Liver (tissue), 9 donors: ENCODE results near the gene COX8A. TPM values are rescaled to one million over a fixed set of nuclear protein-coding genes. Genes with fewer than 3 reads are reported as not detected.

Experiments
- DNase-seq: peaks from one replicate; pipeline ENCODE4 v3.0.0-alpha.2; 2017; ENCODE audit warnings: low spot score
- H3K27ac ChIP-seq, 2 donors: one replicate each; pipeline ENCODE4 v1.7.0; 2013; ENCODE audit warnings: inconsistent platforms in 2 of 2, low read length in 2 of 2, control low read depth in 1 of 2, low read depth in 1 of 2, mild to moderate bottlenecking in 1 of 2
- H3K27me3 ChIP-seq, 4 donors: one replicate each; pipeline versions ENCODE4 v1.6.1 to v1.7.0; 2013; ENCODE audit warnings: low read length in 3 of 4, inconsistent platforms in 1 of 4, mild to moderate bottlenecking in 1 of 4, moderate library complexity in 1 of 4; ENCODE audit not compliant: control insufficient read depth in 4 of 4, insufficient read depth in 4 of 4
- H3K36me3 ChIP-seq, 4 donors: one replicate each; pipeline versions ENCODE4 v1.6.1 to v1.7.0; 2013; ENCODE audit warnings: low read length in 3 of 4, mild to moderate bottlenecking in 3 of 4, low read depth in 1 of 4, moderate library complexity in 1 of 4; ENCODE audit not compliant: control insufficient read depth in 4 of 4, insufficient read depth in 3 of 4
- H3K4me1 ChIP-seq, 4 donors: one replicate each; pipeline versions ENCODE4 v1.6.1 to v1.7.0; 2013; ENCODE audit warnings: low read length in 3 of 4, mild to moderate bottlenecking in 3 of 4, moderate library complexity in 1 of 4; ENCODE audit not compliant: control insufficient read depth in 4 of 4, insufficient read depth in 4 of 4
- H3K4me3 ChIP-seq, 3 donors: one replicate each; pipeline versions ENCODE4 v1.6.1 to v1.7.0; 2013; ENCODE audit warnings: low read length in 3 of 3, control low read depth in 1 of 3, low read depth in 1 of 3, mild to moderate bottlenecking in 1 of 3
- H3K9ac ChIP-seq, 2 donors: one replicate each; pipeline ENCODE4 v1.7.0; 2013; ENCODE audit warnings: low read length in 2 of 2, mild to moderate bottlenecking in 2 of 2, moderate library complexity in 2 of 2, control low read depth in 1 of 2, low read depth in 1 of 2
- H3K9me3 ChIP-seq, 4 donors: one replicate each; pipeline versions ENCODE4 v1.6.1 to v1.7.0; 2013; ENCODE audit warnings: low read length in 3 of 4; ENCODE audit not compliant: control insufficient read depth in 4 of 4
- ATF3 ChIP-seq: IDR thresholded peaks from 2 replicates; pipeline ENCODE4 v1.6.1; 2016; ENCODE audit warnings: antibody characterized with exemption
- CTCF ChIP-seq: fragments of 150-350 bp; IDR thresholded peaks from 2 replicates; pipeline ENCODE4 v1.5.1; 2017; ENCODE audit warnings: improper control_type of control experiment, low read depth, low read length; ENCODE audit not compliant: missing input control
- EGR1 ChIP-seq, 2 donors: IDR thresholded peaks; 2 replicates each; pipeline ENCODE4 v1.6.1; 2016 to 2018; ENCODE audit warnings: antibody characterized with exemption in 2 of 2, low read depth in 2 of 2
- FOXA1 ChIP-seq: IDR thresholded peaks from 2 replicates; pipeline ENCODE4 v1.6.1; 2016; ENCODE audit warnings: antibody characterized with exemption
- FOXA2 ChIP-seq: IDR thresholded peaks from 2 replicates; pipeline ENCODE4 v1.6.1; 2016; ENCODE audit warnings: antibody characterized with exemption
- GABPA ChIP-seq, 2 donors: IDR thresholded peaks in 1 of 2; conservative IDR thresholded peaks in 1 of 2; 2 replicates each; pipeline ENCODE4 v1.6.1; 2016; ENCODE audit warnings: antibody characterized with exemption in 2 of 2, mild to moderate bottlenecking in 1 of 2, moderate library complexity in 1 of 2
- HNF4A ChIP-seq, 2 donors: conservative IDR thresholded peaks; 2 replicates each; pipeline ENCODE4 v1.6.1; 2016; ENCODE audit warnings: antibody characterized with exemption in 2 of 2, mild to moderate bottlenecking in 2 of 2
- HNF4G ChIP-seq: IDR thresholded peaks from 2 replicates; pipeline ENCODE4 v1.6.1; 2016; ENCODE audit warnings: antibody characterized with exemption
- JUND ChIP-seq, 2 donors: IDR thresholded peaks; 2 replicates each; pipeline ENCODE4 v1.6.1; 2016; ENCODE audit warnings: antibody characterized with exemption in 2 of 2
- MAX ChIP-seq: IDR thresholded peaks from 2 replicates; pipeline ENCODE4 v1.6.1; 2016; ENCODE audit warnings: antibody characterized with exemption
- NR2F2 ChIP-seq: IDR thresholded peaks from 2 replicates; pipeline ENCODE4 v1.6.1; 2016; ENCODE audit warnings: antibody characterized with exemption
- RAD21 ChIP-seq, 2 donors: IDR thresholded peaks; 2 replicates each; pipeline ENCODE4 v1.6.1; 2016; ENCODE audit warnings: antibody characterized with exemption in 2 of 2, mild to moderate bottlenecking in 2 of 2
- REST ChIP-seq: IDR thresholded peaks from 2 replicates; pipeline ENCODE4 v1.6.1; 2016; ENCODE audit warnings: antibody characterized with exemption, mild to moderate bottlenecking
- RXRA ChIP-seq, 2 donors: IDR thresholded peaks; 2 replicates each; pipeline ENCODE4 v1.6.1; 2017 to 2018; ENCODE audit warnings: antibody characterized with exemption in 2 of 2, mild to moderate bottlenecking in 1 of 2
- SP1 ChIP-seq: IDR thresholded peaks from 2 replicates; pipeline ENCODE4 v1.6.1; 2018; ENCODE audit warnings: antibody characterized with exemption, mild to moderate bottlenecking
- TAF1 ChIP-seq: conservative IDR thresholded peaks from 2 replicates; pipeline ENCODE4 v1.6.1; 2016; ENCODE audit warnings: antibody characterized with exemption, mild to moderate bottlenecking
- WGBS: extraction: QIAGEN DNeasy Blood & Tissue Kit; methylation state at CpG from one replicate; pipeline ENCODE4 v1.1.7; 2013; 5-methylcytosine and 5-hydroxymethylcytosine counted together
- polyA plus RNA-seq, 2 donors: library from polyadenylated mRNA; stranded (reverse) in 1 of 2; unstranded in 1 of 2; fragments of 200-250 nt in 1 of 2; fragments of >200 nt in 1 of 2; fragmentation: Nextera tagmentation in 1 of 2; extraction: Ambion mirVana in 1 of 2; gene quantifications; one replicate each; pipeline versions ENCODE4 v1.2.1 to v1.2.3, GENCODE V29; 2013 to 2015
- total RNA-seq, 2 donors: library from RNA; depleted of rRNA; stranded (reverse); fragments of >200 nt; gene quantifications; one replicate each; pipeline ENCODE4 v1.2.3, GENCODE V29; 2014
- TF ChIP-seq, protein P1 (sequence below): IDR thresholded peaks from 2 replicates; pipeline ENCODE4 v1.6.1; 2016; ENCODE audit warnings: antibody characterized with exemption
- donor health status: healthy.
- donor health status: healthy.
- donor health status: healthy.
- donor health status: healthy.
- donor health status: healthy.

Gene COX8A
- total and polyA plus RNA-seq, 4 donors: 250 to 586 (median 363) TPM

- 94% methylated on average over 20 of the region's 20 CpGs for WGBS
- no peak for DNase-seq
- Histone ChIP-seq H3K27me3 (no peaks in the 10 kb centered on the region), H3K9me3 (no peaks in the 10 kb centered on the region), H3K9ac (no peak overlapping the region), H3K36me3 (no peaks in the 10 kb centered on the region), H3K4me3 (no peak overlapping the region), H3K4me1 (no peaks in the 10 kb centered on the region), H3K27ac (no peak overlapping the region)
- TF ChIP-seq JUND (IDR thresholded peaks at IDR 0.05): no peak
- TF ChIP-seq ATF3: no peak
- no peak for TF ChIP-seq HNF4A (conservative IDR thresholded peaks at IDR 0.05)
- TF ChIP-seq, protein P1, sequence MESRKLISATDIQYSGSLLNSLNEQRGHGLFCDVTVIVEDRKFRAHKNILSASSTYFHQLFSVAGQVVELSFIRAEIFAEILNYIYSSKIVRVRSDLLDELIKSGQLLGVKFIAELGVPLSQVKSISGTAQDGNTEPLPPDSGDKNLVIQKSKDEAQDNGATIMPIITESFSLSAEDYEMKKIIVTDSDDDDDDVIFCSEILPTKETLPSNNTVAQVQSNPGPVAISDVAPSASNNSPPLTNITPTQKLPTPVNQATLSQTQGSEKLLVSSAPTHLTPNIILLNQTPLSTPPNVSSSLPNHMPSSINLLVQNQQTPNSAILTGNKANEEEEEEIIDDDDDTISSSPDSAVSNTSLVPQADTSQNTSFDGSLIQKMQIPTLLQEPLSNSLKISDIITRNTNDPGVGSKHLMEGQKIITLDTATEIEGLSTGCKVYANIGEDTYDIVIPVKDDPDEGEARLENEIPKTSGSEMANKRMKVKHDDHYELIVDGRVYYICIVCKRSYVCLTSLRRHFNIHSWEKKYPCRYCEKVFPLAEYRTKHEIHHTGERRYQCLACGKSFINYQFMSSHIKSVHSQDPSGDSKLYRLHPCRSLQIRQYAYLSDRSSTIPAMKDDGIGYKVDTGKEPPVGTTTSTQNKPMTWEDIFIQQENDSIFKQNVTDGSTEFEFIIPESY: no peak
- TF ChIP-seq RXRA (IDR thresholded peaks at IDR 0.05): no peak
Observed at GRCh38 chr11:64015510-64015909, 41.1 kb downstream of the COX8A start.

DNA sequence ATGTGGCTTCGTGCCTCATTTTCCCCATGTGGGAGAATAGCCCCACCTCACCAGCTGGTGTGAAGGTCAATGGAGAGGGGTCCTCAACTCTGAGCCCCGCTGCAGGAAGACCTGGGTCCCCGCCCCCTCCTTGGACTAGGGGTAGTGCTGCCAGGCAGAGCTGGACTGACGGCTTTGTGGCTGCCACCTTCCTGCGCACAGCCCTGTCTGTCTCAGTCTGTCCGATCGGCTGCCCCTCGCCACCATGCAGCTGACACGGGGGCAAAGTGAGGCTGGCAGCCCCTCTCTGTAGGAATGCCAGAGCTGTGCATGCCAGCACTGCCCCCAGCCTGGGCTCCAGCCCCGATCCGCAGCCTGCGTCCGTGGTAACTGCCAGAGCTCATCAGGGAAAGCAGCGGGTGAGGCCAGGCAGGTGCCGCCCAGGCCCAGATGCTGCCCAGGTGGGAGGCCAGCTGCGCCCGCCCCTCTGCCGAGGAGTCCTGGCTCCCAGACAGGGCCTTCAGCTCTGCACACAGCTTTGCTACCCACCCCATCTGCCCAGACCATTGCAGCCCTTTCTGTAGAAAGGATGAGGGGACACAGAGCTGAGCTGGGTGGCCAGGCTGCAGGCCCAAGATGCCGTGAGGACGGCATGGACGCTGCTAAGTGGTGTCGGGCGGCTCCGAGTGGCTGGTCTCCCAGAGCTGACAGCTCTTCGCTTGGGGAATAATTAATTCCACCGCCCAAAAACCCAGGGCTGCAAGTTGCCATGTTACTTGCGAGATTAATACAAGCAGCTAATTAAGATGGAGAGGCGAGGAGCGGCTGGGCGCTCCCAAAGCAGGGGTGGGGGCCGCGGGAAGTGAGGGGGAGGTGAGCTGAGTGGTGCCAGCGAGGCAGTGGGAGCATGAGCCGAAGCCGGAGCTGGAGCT is 41.8 kb downstream of the COX8A start:
- no peaks in the 10 kb centered on the region for H3K9me3 ChIP-seq
- H3K4me3 ChIP-seq: no peak overlapping the region
- 96% methylated on average over 35 of the region's 35 CpGs for WGBS
- no peak for TF ChIP-seq CTCF
- TF ChIP-seq HNF4G: no peak
- TF ChIP-seq RAD21 (IDR thresholded peaks at IDR 0.05): no peak
- no peak for TF ChIP-seq TAF1
- no peak for TF ChIP-seq JUND (IDR thresholded peaks at IDR 0.05)
- no peak for TF ChIP-seq ATF3
- TF ChIP-seq NR2F2: no peak
- no peak for TF ChIP-seq EGR1 (IDR thresholded peaks at IDR 0.05; ENCODE audit: low read depth in 2 of 2)
- DNase-seq: no peak
- no peaks in the 10 kb centered on the region for H3K4me1 ChIP-seq
- no peaks in the 10 kb centered on the region for H3K27me3 ChIP-seq
- no peaks in the 10 kb centered on the region for H3K36me3 ChIP-seq
- no peak overlapping the region for H3K27ac ChIP-seq
- no peak overlapping the region for H3K9ac ChIP-seq

GRCh38 chr11:64017945-64018224 is 43.5 kb downstream of the COX8A start:
- no peak for DNase-seq
- Histone ChIP-seq H3K36me3 (no peaks in the 10 kb centered on the region), H3K9ac (no peak overlapping the region), H3K4me1 (no peaks in the 10 kb centered on the region), H3K27ac (no peak overlapping the region), H3K9me3 (no peaks in the 10 kb centered on the region), H3K4me3 (no peak overlapping the region), H3K27me3 (no peaks in the 10 kb centered on the region)
- WGBS: 91% methylated on average over 7 of the region's 7 CpGs
- TF ChIP-seq MAX (no peak), HNF4A (conservative IDR thresholded peaks at IDR 0.05) (no peak), RXRA (IDR thresholded peaks at IDR 0.05) (no peak), JUND (IDR thresholded peaks at IDR 0.05) (no peak), GABPA (IDR thresholded peaks at IDR 0.05 in 1 of 2, conservative IDR thresholded peaks at IDR 0.05 in 1 of 2) (no peak), FOXA2 (no peak), RAD21 (IDR thresholded peaks at IDR 0.05) (no peak), NR2F2 (no peak), TAF1 (no peak), REST (no peak), FOXA1 (no peak), HNF4G (no peak), SP1 (no peak)
